Neural cell (in vitro differentiated cells): ENCODE measurements around the gene HHIPL1. TPM values are rescaled to one million over a fixed set of nuclear protein-coding genes. Genes with fewer than 3 reads are reported as not detected.

Experiments
- H2AFZ ChIP-seq: fragments of 200-600, 300-800 bp; sonication (generic), shearing (Covaris generic); 2 replicates; pipeline ENCODE4 v1.6.0; 2014; ENCODE audit warnings: low read depth, mild to moderate bottlenecking, antibody characterized with exemption, low read length, moderate library complexity
- H3F3A ChIP-seq: fragments of 200-600 bp; shearing (Covaris generic); 2 replicates; pipeline ENCODE4 v1.6.1; 2016; ENCODE audit warnings: mild to moderate bottlenecking, moderate library complexity, mixed read lengths, antibody characterized with exemption, low read length; ENCODE audit not compliant: insufficient read depth, poor library complexity, severe bottlenecking
- H3K27ac ChIP-seq: fragments of 200-600, 300-800 bp; sonication (generic), shearing (Covaris generic); 2 replicates; pipeline ENCODE4 v1.5.1; 2014; ENCODE audit warnings: mild to moderate bottlenecking, low read length, moderate library complexity
- H3K27me3 ChIP-seq: fragments of 300-800, 200-600 bp; sonication (generic), shearing (Covaris generic); 2 replicates; pipeline ENCODE4 v1.6.0; 2014; ENCODE audit warnings: mild to moderate bottlenecking, low read depth, low read length, moderate library complexity; ENCODE audit not compliant: insufficient read depth
- H3K36me3 ChIP-seq: fragments of 300-800, 200-600 bp; sonication (generic), shearing (Covaris generic); 2 replicates; pipeline ENCODE4 v1.5.1; 2014; ENCODE audit warnings: mild to moderate bottlenecking, antibody characterized with exemption, low read length, moderate library complexity; ENCODE audit not compliant: insufficient read depth
- H3K4me2 ChIP-seq: fragments of 300-800, 200-600 bp; sonication (generic), shearing (Covaris generic); 2 replicates; pipeline ENCODE4 v1.6.0; 2014; ENCODE audit warnings: mild to moderate bottlenecking, low read length
- H3K4me3 ChIP-seq: fragments of 300-800, 200-600 bp; sonication (generic), shearing (Covaris generic); 2 replicates; pipeline ENCODE4 v1.5.1; 2014; ENCODE audit warnings: mild to moderate bottlenecking, low read length, moderate library complexity
- H3K79me2 ChIP-seq: fragments of 200-600 bp; shearing (Covaris generic); replicated peaks from 2 replicates; pipeline ENCODE4 v1.6.0; 2014; ENCODE audit warnings: mild to moderate bottlenecking, low read length, moderate library complexity; ENCODE audit not compliant: insufficient read depth
- H3K9ac ChIP-seq: fragments of 300-800, 200-600 bp; sonication (generic), shearing (Covaris generic); 2 replicates; pipeline ENCODE4 v1.6.1; 2016; ENCODE audit warnings: mild to moderate bottlenecking, low read length, mixed read lengths
- H3K9me2 ChIP-seq: fragments of 200-600 bp; shearing (Covaris generic); 2 replicates; pipeline ENCODE4 v1.6.1; 2016; ENCODE audit warnings: mild to moderate bottlenecking, low read length, mixed read lengths; ENCODE audit not compliant: insufficient read depth
- H3K9me3 ChIP-seq: fragments of 200-600, 300-800 bp; sonication (generic), shearing (Covaris generic); 2 replicates; pipeline ENCODE4 v1.6.1; 2016; ENCODE audit warnings: mild to moderate bottlenecking, mixed run types, low read length, moderate library complexity, mixed read lengths
- H4K20me1 ChIP-seq: fragments of 200-600 bp; shearing (Covaris generic); 2 replicates; pipeline ENCODE4 v1.6.1; 2016; ENCODE audit warnings: mild to moderate bottlenecking, mixed run types; ENCODE audit not compliant: insufficient read depth
- CTCF ChIP-seq: fragments of 450-650 bp; IDR thresholded peaks from 2 replicates; pipeline ENCODE4 v1.5.1; 2014; ENCODE audit warnings: antibody characterized with exemption, mild to moderate bottlenecking, moderate library complexity; ENCODE audit not compliant: poor library complexity, severe bottlenecking
- EP300 ChIP-seq: fragments of 450-650 bp; conservative IDR thresholded peaks from 2 replicates; pipeline ENCODE4 v1.6.1; 2014; ENCODE audit warnings: antibody characterized with exemption, mild to moderate bottlenecking, moderate library complexity; ENCODE audit not compliant: poor library complexity, severe bottlenecking
- EZH2 ChIP-seq: fragments of 200-600, 300-800 bp; shearing (Covaris generic), sonication (generic); IDR thresholded peaks from 2 replicates; pipeline ENCODE4 v1.6.1; 2014; ENCODE audit warnings: antibody characterized with exemption, low read length, borderline replicate concordance, mild to moderate bottlenecking; ENCODE audit not compliant: insufficient read depth, poor library complexity, severe bottlenecking
- MXI1 ChIP-seq: fragments of 450-650 bp; conservative IDR thresholded peaks from 2 replicates; pipeline ENCODE4 v1.6.1; 2014; ENCODE audit warnings: antibody characterized with exemption, mild to moderate bottlenecking; ENCODE audit not compliant: poor library complexity, severe bottlenecking
- POLR2AphosphoS5 ChIP-seq: IDR thresholded peaks from 2 replicates; pipeline ENCODE4 v1.6.1; 2012
- RAD21 ChIP-seq: fragments of 450-650 bp; conservative IDR thresholded peaks from 2 replicates; pipeline ENCODE4 v1.6.1; 2014; ENCODE audit warnings: antibody characterized with exemption, mild to moderate bottlenecking, moderate library complexity
- REST ChIP-seq: IDR thresholded peaks from 2 replicates; pipeline ENCODE4 v1.6.1; 2012; ENCODE audit warnings: borderline replicate concordance
- SMC3 ChIP-seq: fragments of 450-650 bp; conservative IDR thresholded peaks from 2 replicates; pipeline ENCODE4 v1.6.1; 2014; ENCODE audit warnings: antibody characterized with exemption, mild to moderate bottlenecking, moderate library complexity; ENCODE audit not compliant: poor library complexity
- TAF1 ChIP-seq: IDR thresholded peaks from 2 replicates; pipeline ENCODE4 v1.6.1; 2012; ENCODE audit warnings: low read depth
- polyA plus RNA-seq: library from polyadenylated mRNA; depleted of rRNA; stranded (reverse); fragments of >200 nt; gene quantifications from 2 replicates; pipeline ENCODE4 v1.2.3, GENCODE V29; 2014

The HHIPL1 gene
- polyA plus RNA-seq, 1 donor from 2014 or later: 0.47 TPM

GRCh38 chr14:99670361-99671234, 25.7 kb downstream of the HHIPL1 start:
- Histone ChIP-seq H3K9me3 (no peaks in the 10 kb centered on the region), H3K79me2 (no peaks in the 10 kb centered on the region), H3K9ac (no peak overlapping the region), H3K9me2 (no peaks in the 10 kb centered on the region), H3K4me2 (no peak overlapping the region), H4K20me1 (no peaks in the 10 kb centered on the region), H3K27me3 (no peaks in the 10 kb centered on the region), H3F3A (no peaks in the 10 kb centered on the region), H3K27ac (no peak overlapping the region), H2AFZ (no peak overlapping the region), H3K4me3 (no peak overlapping the region), H3K36me3 (no peaks in the 10 kb centered on the region)
- TF ChIP-seq EZH2 (no peak), TAF1 (no peak), MXI1 (no peak), RAD21 (no peak), SMC3 (no peak), POLR2AphosphoS5 (no peak), CTCF (no peak), EP300 (no peak), REST (no peak)

GRCh38 chr14:99671235-99672224, 26.6 kb downstream of the HHIPL1 start:
- H3K27ac ChIP-seq: no peak overlapping the region
- H3F3A ChIP-seq: no peaks in the 10 kb centered on the region
- H2AFZ ChIP-seq: no peak overlapping the region
- H3K9ac ChIP-seq: no peak overlapping the region
- H3K9me2 ChIP-seq: no peaks in the 10 kb centered on the region
- H3K36me3 ChIP-seq: no peaks in the 10 kb centered on the region
- H3K79me2 ChIP-seq: no peaks in the 10 kb centered on the region
- TF ChIP-seq MXI1 (no peak), POLR2AphosphoS5 (no peak)
- no peak overlapping the region for H3K4me2 ChIP-seq
- H3K4me3 ChIP-seq: no peak overlapping the region
- H3K27me3 ChIP-seq: no peaks in the 10 kb centered on the region
- H4K20me1 ChIP-seq: no peaks in the 10 kb centered on the region
- no peaks in the 10 kb centered on the region for H3K9me3 ChIP-seq
